ENCODE results near the gene PCDH9.
"Not testable (repeated sequence)": the region's sequence is repeated elsewhere in the genome, so short reads cannot be mapped to it uniquely, and the experiment has no call there.

Gene PCDH9

GRCh38 chr13:66286806-66287205, 943.3 kb downstream of the PCDH9 start:
- not testable (repeated sequence) for H3K4me1 ChIP-seq (ENCODE audit: control insufficient read depth, insufficient read depth, low read length); H3K9ac ChIP-seq (ENCODE audit: low read length); H3K27me3 ChIP-seq (ENCODE audit: control insufficient read depth, insufficient read depth, low read length); H3K9me3 ChIP-seq (ENCODE audit: control insufficient read depth, low read length); H3K4me3 ChIP-seq (ENCODE audit: low read length); H3K36me3 ChIP-seq (ENCODE audit: control insufficient read depth, insufficient read depth, low read length)

- H3K36me3 ChIP-seq (ENCODE audit: control insufficient read depth, insufficient read depth, low read length), result no peaks in the 10 kb centered on the region
- no peak overlapping the region for H3K9ac ChIP-seq (ENCODE audit: low read length)
- no peaks in the 10 kb centered on the region for H3K9me3 ChIP-seq (ENCODE audit: control insufficient read depth, low read length)
- no peaks in the 10 kb centered on the region for H3K27me3 ChIP-seq (ENCODE audit: control insufficient read depth, insufficient read depth, low read length)
- H3K4me3 ChIP-seq (ENCODE audit: low read length), result no peak overlapping the region
- no peaks in the 10 kb centered on the region for H3K4me1 ChIP-seq (ENCODE audit: control insufficient read depth, insufficient read depth, low read length)
These were observed 954.7 kb downstream of the PCDH9 start for GRCh38 chr13:66275416-66275815.

GRCh38 chr13:66273011-66273410, 957.1 kb downstream of the PCDH9 start:
- H3K36me3 ChIP-seq (ENCODE audit: control insufficient read depth, insufficient read depth, low read length), result no peaks in the 10 kb centered on the region
- H3K9ac ChIP-seq (ENCODE audit: low read length), result no peak overlapping the region
- H3K27me3 ChIP-seq (ENCODE audit: control insufficient read depth, insufficient read depth, low read length), result no peaks in the 10 kb centered on the region
- H3K9me3 ChIP-seq (ENCODE audit: control insufficient read depth, low read length), result no peaks in the 10 kb centered on the region
- H3K4me3 ChIP-seq (ENCODE audit: low read length), result no peak overlapping the region
- H3K4me1 ChIP-seq (ENCODE audit: control insufficient read depth, insufficient read depth, low read length), result no peaks in the 10 kb centered on the region

- Histone ChIP-seq H3K4me1 (ENCODE audit: control insufficient read depth, insufficient read depth, low read length) (no peaks in the 10 kb centered on the region), H3K9ac (ENCODE audit: low read length) (no peak overlapping the region), H3K27me3 (ENCODE audit: control insufficient read depth, insufficient read depth, low read length) (no peaks in the 10 kb centered on the region)
These were observed 963.4 kb downstream of the PCDH9 start for GRCh38 chr13:66266761-66267160.

GRCh38 chr13:66266348-66266747, 963.8 kb downstream of the PCDH9 start:
- H3K36me3 ChIP-seq (ENCODE audit: control insufficient read depth, insufficient read depth, low read length), result no peaks in the 10 kb centered on the region
- no peaks in the 10 kb centered on the region for H3K9me3 ChIP-seq (ENCODE audit: control insufficient read depth, low read length)
- no peaks in the 10 kb centered on the region for H3K27me3 ChIP-seq (ENCODE audit: control insufficient read depth, insufficient read depth, low read length)
- no peaks in the 10 kb centered on the region for H3K4me1 ChIP-seq (ENCODE audit: control insufficient read depth, insufficient read depth, low read length)
- H3K4me3 ChIP-seq (ENCODE audit: low read length), result no peak overlapping the region
- no peak overlapping the region for H3K9ac ChIP-seq (ENCODE audit: low read length)

More at GRCh38 chr13:66266761-66267160, 963.4 kb downstream of the PCDH9 start:
- Histone ChIP-seq H3K36me3 (ENCODE audit: control insufficient read depth, insufficient read depth, low read length) (no peaks in the 10 kb centered on the region), H3K9me3 (ENCODE audit: control insufficient read depth, low read length) (no peaks in the 10 kb centered on the region), H3K4me3 (ENCODE audit: low read length) (no peak overlapping the region)

GRCh38 chr13:66265371-66265770, 964.8 kb downstream of the PCDH9 start:
- Histone ChIP-seq H3K36me3 (ENCODE audit: control insufficient read depth, insufficient read depth, low read length) (no peaks in the 10 kb centered on the region), H3K9ac (ENCODE audit: low read length) (no peak overlapping the region), H3K4me3 (ENCODE audit: low read length) (no peak overlapping the region), H3K9me3 (ENCODE audit: control insufficient read depth, low read length) (no peaks in the 10 kb centered on the region), H3K4me1 (ENCODE audit: control insufficient read depth, insufficient read depth, low read length) (no peaks in the 10 kb centered on the region), H3K27me3 (ENCODE audit: control insufficient read depth, insufficient read depth, low read length) (no peaks in the 10 kb centered on the region)

GRCh38 chr13:66264971-66265370, 965.2 kb downstream of the PCDH9 start:
- no peaks in the 10 kb centered on the region for H3K27me3 ChIP-seq (ENCODE audit: control insufficient read depth, insufficient read depth, low read length)
- H3K36me3 ChIP-seq (ENCODE audit: control insufficient read depth, insufficient read depth, low read length), result no peaks in the 10 kb centered on the region
- H3K9ac ChIP-seq (ENCODE audit: low read length), result no peak overlapping the region
- no peaks in the 10 kb centered on the region for H3K4me1 ChIP-seq (ENCODE audit: control insufficient read depth, insufficient read depth, low read length)
- H3K9me3 ChIP-seq (ENCODE audit: control insufficient read depth, low read length), result no peaks in the 10 kb centered on the region
- H3K4me3 ChIP-seq (ENCODE audit: low read length), result no peak overlapping the region

- no peaks in the 10 kb centered on the region for H3K9me3 ChIP-seq (ENCODE audit: control insufficient read depth, low read length)
- no peak overlapping the region for H3K9ac ChIP-seq (ENCODE audit: low read length)
- no peak overlapping the region for H3K4me3 ChIP-seq (ENCODE audit: low read length)
- no peaks in the 10 kb centered on the region for H3K36me3 ChIP-seq (ENCODE audit: control insufficient read depth, insufficient read depth, low read length)
- no peaks in the 10 kb centered on the region for H3K27me3 ChIP-seq (ENCODE audit: control insufficient read depth, insufficient read depth, low read length)
- no peaks in the 10 kb centered on the region for H3K4me1 ChIP-seq (ENCODE audit: control insufficient read depth, insufficient read depth, low read length)
These were observed 967.8 kb downstream of the PCDH9 start for GRCh38 chr13:66262330-66262729.

GRCh38 chr13:66259426-66259825, 970.7 kb downstream of the PCDH9 start:
- H3K9me3 ChIP-seq (ENCODE audit: control insufficient read depth, low read length); H3K36me3 ChIP-seq (ENCODE audit: control insufficient read depth, insufficient read depth, low read length); H3K4me3 ChIP-seq (ENCODE audit: low read length); H3K4me1 ChIP-seq (ENCODE audit: control insufficient read depth, insufficient read depth, low read length); H3K27me3 ChIP-seq (ENCODE audit: control insufficient read depth, insufficient read depth, low read length); H3K9ac ChIP-seq (ENCODE audit: low read length): not testable (repeated sequence)

Measured in mucosa of stomach (tissue), 1 donor.